ENCODE data around the gene JHY. TPM values are rescaled to one million over a fixed set of nuclear protein-coding genes. Genes with fewer than 3 reads are reported as not detected.

The JHY gene
- total and polyA plus RNA-seq, 2 of the 8 experiments (the other 6 are each of a cell fraction or from before 2014, with no cell fraction given): 0.29 to 0.91 TPM

- Histone ChIP-seq H3K23ac (ENCODE audit: insufficient read length) (no peak overlapping the region), H3K18ac (ENCODE audit: extremely low read depth, low read length) (no peak overlapping the region), H3K56ac (replicated peaks; ENCODE audit: insufficient read length, low read depth, low read length) (no peak overlapping the region), H3K4me3 (ENCODE audit: extremely low read depth in 1 of 4, insufficient read depth in 2 of 4, low read depth in 3 of 4, low read length in 4 of 4) (no peak overlapping the region), H2BK15ac (ENCODE audit: low read length) (no peak overlapping the region), H2BK20ac (ENCODE audit: low read length) (no peak overlapping the region), H2BK12ac (ENCODE audit: low read depth, low read length) (no peak overlapping the region), H4K5ac (ENCODE audit: insufficient read length, low read depth, low read length) (no peak overlapping the region), H2BK120ac (replicated peaks; ENCODE audit: low read depth, low read length) (no peak overlapping the region), H3K79me2 (ENCODE audit: control insufficient read depth in 1 of 2, insufficient read depth in 2 of 2, low read length in 2 of 2) (no peaks in the 10 kb centered on the region), H2AFZ (ENCODE audit: low read length) (no peak overlapping the region), H3K27ac (ENCODE audit: low read depth, low read length) (no peak overlapping the region), H2BK5ac (ENCODE audit: low read depth, low read length) (no peak overlapping the region), H4K20me1 (replicated peaks in 1 of 2; ENCODE audit: control insufficient read depth in 1 of 2, insufficient read depth in 2 of 2, low read length in 2 of 2) (no peaks in the 10 kb centered on the region), H3K9me3 (ENCODE audit: insufficient read depth in 2 of 2, low read depth in 1 of 2, low read length in 1 of 2) (no peaks in the 10 kb centered on the region), H3K14ac (ENCODE audit: insufficient read length) (no peak overlapping the region), H3K27me3 (replicated peaks in 1 of 4; ENCODE audit: control insufficient read depth in 3 of 4, extremely low read depth in 1 of 4, insufficient read depth in 3 of 4, low read length in 3 of 4) (no peaks in the 10 kb centered on the region), H2AK5ac (ENCODE audit: low read depth, low read length) (no peak overlapping the region), H3K79me1 (ENCODE audit: low read depth, low read length) (no peaks in the 10 kb centered on the region), H3K4ac (replicated peaks; ENCODE audit: insufficient read length, low read depth, low read length) (no peak overlapping the region), H4K8ac (ENCODE audit: extremely low read depth, insufficient read depth, low read length) (no peak overlapping the region), H3K36me3 (ENCODE audit: control insufficient read depth in 2 of 4, insufficient read depth in 4 of 4, low read length in 3 of 4) (no peaks in the 10 kb centered on the region), H3K4me1 (replicated peaks in 1 of 4; ENCODE audit: control insufficient read depth in 3 of 4, insufficient read depth in 4 of 4, low read length in 3 of 4) (no peaks in the 10 kb centered on the region), H3K9ac (replicated peaks in 1 of 4; ENCODE audit: extremely low read depth in 1 of 4, low read depth in 3 of 4, low read length in 3 of 4) (no peak overlapping the region), H4K91ac (replicated peaks; ENCODE audit: insufficient read length, low read length) (no peak overlapping the region), H3K4me2 (ENCODE audit: insufficient read depth in 1 of 2, low read depth in 2 of 2, low read length in 2 of 2) (no peak overlapping the region), H3K23me2 (ENCODE audit: low read depth, low read length) (no peaks in the 10 kb centered on the region)
- TF ChIP-seq SIN3A (conservative IDR thresholded peaks at IDR 0.05 in 1 of 2, IDR thresholded peaks at IDR 0.05 in 1 of 2; ENCODE audit: low read depth in 1 of 2, low read length in 2 of 2): no peak
- TF ChIP-seq E2F6 (IDR thresholded peaks at IDR 0.05): no peak
- no peak for TF ChIP-seq NANOG (IDR thresholded peaks at IDR 0.05; ENCODE audit: insufficient read depth, low read depth, low read length, poor library complexity, severe bottlenecking)
- FAIRE-seq: no peak
- POLR2A ChIA-PET (ENCODE audit: partially characterized antibody): no interaction called here
- CTCF ChIA-PET (ENCODE audit: partially characterized antibody): interaction anchor here (1.0 to 13.0 kb wide), 13 partner anchors 8 to 192 kb away, joined by 3 to 145 read pairs (median 5); no protein-coding TSS in a partner anchor
- WGBS, 2 experiments (ENCODE audit: extremely low coverage in 1 of 2, insufficient coverage in 1 of 2, insufficient read length in 1 of 2, insufficient replicate concordance in 2 of 2, low coverage in 1 of 2, low lambda C conversion rate in 2 of 2, missing lambda C conversion rate in 1 of 2): 95% methylated on average over 1 of the region's 1 CpG; no CpG with 5 or more reads in 1 of the 2 experiments
- no peak for DNase-seq (ENCODE audit: low read depth in 1 of 2, low spot score in 2 of 2)
Measured at GRCh38 chr11:122862091-122862490, 20.5 kb upstream of the JHY start.

All from H1 (cell line).